Progenitor cell of endocrine pancreas (in vitro differentiated cells): ENCODE measurements around the gene SCGB3A2. TPM values are rescaled to one million over a fixed set of nuclear protein-coding genes. Genes with fewer than 3 reads are reported as not detected.

Experiments used
- DNase-seq: peaks from one replicate; pipeline ENCODE4 v3.0.0; 2021; ENCODE audit warnings: low spot score; ENCODE audit not compliant: unreplicated experiment
- H3K27ac Mint-ChIP-seq: 2 replicates; pipeline ENCODE4 v1.8.0; 2021; ENCODE audit warnings: mild to moderate bottlenecking, moderate library complexity, mixed read lengths
- H3K27me3 Mint-ChIP-seq: 2 replicates; pipeline ENCODE4 v1.8.0; 2021; ENCODE audit warnings: mixed read lengths
- H3K36me3 Mint-ChIP-seq: 2 replicates; pipeline ENCODE4 v1.8.0; 2022; ENCODE audit warnings: mixed read lengths; ENCODE audit not compliant: insufficient read depth
- H3K4me1 Mint-ChIP-seq: 2 replicates; pipeline ENCODE4 v1.8.0; 2021; ENCODE audit warnings: low read depth, mixed read lengths
- H3K4me3 Mint-ChIP-seq: 2 replicates; pipeline ENCODE4 v1.8.0; 2021; ENCODE audit warnings: low read depth, mild to moderate bottlenecking, moderate library complexity, mixed read lengths
- H3K9me3 Mint-ChIP-seq: 2 replicates; pipeline ENCODE4 v1.8.0; 2021; ENCODE audit warnings: low read depth, mixed read lengths
- CTCF ChIP-seq: fragments of 200-600 bp; sonication (generic); IDR thresholded peaks from one replicate; pipeline ENCODE4 v1.5.0; 2021; ENCODE audit warnings: antibody characterized with exemption, mild to moderate bottlenecking; ENCODE audit not compliant: unreplicated experiment
- total RNA-seq: library from RNA; stranded (reverse); gene quantifications from 2 replicates; pipeline ENCODE4 v1.2.1, GENCODE V29; 2021

SCGB3A2 gene
- total RNA-seq, 1 donor from 2014 or later: not detected

DNA sequence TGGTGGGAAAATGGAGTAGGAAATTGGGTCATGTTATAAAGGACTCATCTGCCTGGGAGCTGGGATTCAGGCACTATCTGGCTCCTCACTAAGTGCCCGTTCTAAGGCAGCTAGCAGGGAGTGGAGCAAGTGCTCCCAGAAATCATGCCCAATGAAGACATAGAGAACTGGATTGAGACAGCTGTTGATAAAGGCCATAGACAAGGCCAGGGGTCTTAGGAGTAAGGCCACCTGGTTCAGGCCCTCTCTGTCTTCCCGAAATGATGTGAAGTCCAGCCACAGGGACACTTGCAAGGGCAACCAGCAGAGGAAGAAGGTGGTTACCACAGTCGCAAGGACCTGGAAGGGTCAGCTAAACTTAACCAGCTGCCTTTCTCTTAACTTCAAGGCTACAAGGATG, 26.9 kb upstream of the SCGB3A2 start:
- H3K36me3 Mint-ChIP-seq: no peaks in the 10 kb centered on the region
- H3K4me1 Mint-ChIP-seq: peaks cover 2% of the 10 kb centered on the region
- no peak for DNase-seq
- no peak overlapping the region for H3K27ac Mint-ChIP-seq
- H3K4me3 Mint-ChIP-seq: no peak overlapping the region
- H3K9me3 Mint-ChIP-seq: no peaks in the 10 kb centered on the region
- H3K27me3 Mint-ChIP-seq: peaks cover 7% of the 10 kb centered on the region
- no peak for TF ChIP-seq CTCF

- Mint-ChIP-seq H3K36me3 (no peaks in the 10 kb centered on the region), H3K4me1 (peaks cover 2% of the 10 kb centered on the region), H3K9me3 (no peaks in the 10 kb centered on the region), H3K27ac (no peak overlapping the region), H3K27me3 (peaks cover 7% of the 10 kb centered on the region), H3K4me3 (no peak overlapping the region)
- DNase-seq: no peak
- TF ChIP-seq CTCF: no peak
These were observed 26.1 kb upstream of the SCGB3A2 start for GRCh38 chr5:147852365-147852764.

DNA sequence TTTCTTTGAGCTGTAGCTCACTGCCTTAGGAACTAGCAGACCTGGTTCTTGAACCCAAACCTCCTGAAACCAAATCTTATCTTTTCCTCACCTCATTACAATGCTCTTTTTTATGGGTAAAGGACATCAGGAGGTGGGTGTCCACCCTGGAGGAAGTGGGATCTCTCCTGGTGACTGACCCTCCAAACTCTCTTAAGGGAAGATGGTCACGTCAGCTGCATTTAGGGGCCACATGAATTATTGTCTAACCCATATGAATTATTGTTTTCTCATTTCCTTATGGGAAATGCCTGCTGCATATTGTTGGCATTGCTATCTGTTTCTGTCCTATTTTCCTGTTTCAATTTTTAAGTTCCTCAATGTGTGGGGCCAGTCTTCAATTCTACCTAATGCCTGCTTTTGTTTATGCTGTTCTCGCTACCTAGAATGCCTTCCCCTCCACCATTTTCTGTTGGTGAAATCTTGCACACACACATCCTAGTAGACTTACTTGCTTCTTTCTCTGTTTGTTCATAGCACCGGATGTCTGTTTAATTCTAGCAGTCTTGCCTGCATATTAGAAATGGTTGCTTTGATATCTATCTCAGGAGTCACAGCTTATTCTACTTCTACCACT, 25.0 kb upstream of the SCGB3A2 start:
- Mint-ChIP-seq H3K9me3 (no peaks in the 10 kb centered on the region), H3K27me3 (no peaks in the 10 kb centered on the region), H3K36me3 (no peaks in the 10 kb centered on the region), H3K4me1 (peaks cover 5% of the 10 kb centered on the region), H3K4me3 (no peak overlapping the region), H3K27ac (no peak overlapping the region)
- TF ChIP-seq CTCF: no peak
- no peak for DNase-seq

DNA sequence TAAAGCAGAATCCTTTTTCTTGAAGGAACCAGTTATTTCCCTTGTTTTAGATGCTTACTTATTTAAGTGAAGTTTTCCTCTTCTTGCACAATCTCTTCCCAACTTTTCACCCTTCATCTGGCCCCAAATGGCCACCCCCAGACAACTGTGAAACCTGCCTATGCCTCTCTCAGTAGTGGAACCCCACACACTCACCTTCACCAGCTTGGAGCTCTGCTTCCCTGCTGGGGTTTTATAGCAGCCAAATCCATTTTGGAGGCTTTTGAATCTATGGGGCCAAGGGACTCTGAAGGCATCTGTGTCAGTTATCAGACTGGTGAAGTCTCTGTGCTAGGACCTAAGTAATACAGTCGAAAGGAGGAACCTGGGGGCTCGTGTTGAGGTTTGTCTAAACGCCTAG, 24.2 kb upstream of the SCGB3A2 start:
- H3K9me3 Mint-ChIP-seq: no peaks in the 10 kb centered on the region
- no peak for TF ChIP-seq CTCF
- peaks cover 4% of the 10 kb centered on the region for H3K4me1 Mint-ChIP-seq
- H3K27ac Mint-ChIP-seq: no peak overlapping the region
- H3K27me3 Mint-ChIP-seq: no peaks in the 10 kb centered on the region
- no peak for DNase-seq
- no peak overlapping the region for H3K4me3 Mint-ChIP-seq
- H3K36me3 Mint-ChIP-seq: no peaks in the 10 kb centered on the region

DNA sequence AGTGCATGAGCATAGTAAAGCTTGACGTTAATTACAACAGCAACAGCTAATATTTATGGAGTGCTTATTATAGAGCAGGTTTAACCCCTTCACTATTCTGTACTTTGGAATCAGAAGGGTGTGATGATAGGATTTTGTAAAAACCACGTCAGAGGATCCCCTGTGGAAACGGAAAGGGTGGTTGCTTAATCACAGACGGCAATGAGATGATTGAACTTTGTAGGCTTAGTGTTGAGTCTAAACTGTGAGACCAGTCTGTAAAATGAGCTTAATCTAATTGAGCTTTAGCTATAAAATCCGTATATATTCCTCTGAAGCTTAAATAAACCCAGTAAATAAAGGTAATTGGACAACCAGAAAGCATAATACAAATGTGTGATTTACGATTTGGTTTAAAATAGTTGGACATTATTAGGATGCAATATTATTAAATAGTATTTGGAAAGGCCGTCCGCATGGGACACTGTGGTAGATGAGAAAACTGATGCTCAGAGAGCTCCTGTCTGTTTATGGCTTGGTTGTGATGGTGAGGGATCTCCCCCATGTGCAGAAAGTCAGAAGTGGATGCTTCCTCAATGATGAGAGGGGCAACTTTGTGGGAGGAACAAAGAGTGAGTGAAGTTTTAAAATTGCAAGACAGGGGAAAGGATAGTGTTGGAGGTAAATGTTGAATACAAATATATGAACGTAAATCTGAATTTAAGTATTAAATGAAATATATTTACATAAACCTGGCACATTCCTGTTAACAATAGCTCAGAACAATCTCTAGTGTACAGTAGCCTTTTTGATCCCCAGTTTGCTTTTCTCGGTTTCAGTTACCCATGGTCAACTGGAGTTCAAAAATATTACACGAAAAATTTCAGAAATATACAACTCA, 23.4 kb upstream of the SCGB3A2 start:
- no peaks in the 10 kb centered on the region for H3K27me3 Mint-ChIP-seq
- no peak overlapping the region for H3K27ac Mint-ChIP-seq
- no peak overlapping the region for H3K4me3 Mint-ChIP-seq
- no peaks in the 10 kb centered on the region for H3K9me3 Mint-ChIP-seq
- DNase-seq: no peak
- H3K36me3 Mint-ChIP-seq: no peaks in the 10 kb centered on the region
- H3K4me1 Mint-ChIP-seq: peaks cover 6% of the 10 kb centered on the region
- no peak for TF ChIP-seq CTCF
